Colon (tissue), 2 donors: Measurements from ENCODE around the gene DNAJB7.
"Not testable (repeated sequence)": the region's sequence is repeated elsewhere in the genome, so short reads cannot be mapped to it uniquely, and the experiment has no call there.

ENCODE experiments used
- FAIRE-seq: peaks from 2 replicates; lab custom pipeline; 2012; peaks lifted over from hg19 to GRCh38; lab: Jason Lieb, UNC
- donor health status: control.
- donor health status: control.

Gene DNAJB7

DNA sequence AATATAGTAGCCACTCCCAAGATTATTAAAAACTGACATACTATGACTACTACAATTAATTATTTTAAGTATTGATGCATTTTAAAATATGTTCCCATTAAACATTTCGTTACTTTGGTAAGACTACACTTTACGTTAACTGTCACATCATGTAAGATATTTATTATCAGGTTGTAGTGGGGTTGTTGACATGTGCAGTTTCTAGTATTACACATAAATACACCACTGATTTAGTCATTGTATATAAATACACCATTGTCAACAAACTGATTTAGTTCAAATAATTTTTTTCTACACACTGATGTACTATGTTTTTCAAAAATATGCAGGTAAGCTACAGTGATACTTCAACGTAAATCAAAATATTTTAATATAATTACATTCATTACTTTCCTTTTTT lies 17.0 kb downstream of the DNAJB7 start:
- no peak for FAIRE-seq

DNA sequence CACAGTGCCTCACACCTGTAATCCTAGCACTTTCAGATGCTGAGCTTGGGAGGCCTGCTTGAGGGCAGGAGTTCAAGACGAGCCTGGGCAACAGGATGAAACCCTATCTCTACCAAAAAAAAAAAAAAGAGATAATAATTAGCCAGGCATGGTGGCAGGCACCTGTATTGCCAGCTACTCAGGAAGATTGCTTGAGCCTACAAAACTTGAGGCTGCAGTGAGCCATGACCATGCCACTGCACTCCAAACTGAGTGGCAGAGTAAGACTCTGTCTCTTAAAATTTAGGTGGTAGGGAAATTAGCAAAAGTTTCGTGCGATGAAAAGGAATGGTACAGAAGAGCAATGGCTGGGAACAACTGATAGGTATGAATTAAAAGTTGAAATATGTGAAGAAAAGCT lies 23.4 kb downstream of the DNAJB7 start:
- FAIRE-seq: no peak

DNA sequence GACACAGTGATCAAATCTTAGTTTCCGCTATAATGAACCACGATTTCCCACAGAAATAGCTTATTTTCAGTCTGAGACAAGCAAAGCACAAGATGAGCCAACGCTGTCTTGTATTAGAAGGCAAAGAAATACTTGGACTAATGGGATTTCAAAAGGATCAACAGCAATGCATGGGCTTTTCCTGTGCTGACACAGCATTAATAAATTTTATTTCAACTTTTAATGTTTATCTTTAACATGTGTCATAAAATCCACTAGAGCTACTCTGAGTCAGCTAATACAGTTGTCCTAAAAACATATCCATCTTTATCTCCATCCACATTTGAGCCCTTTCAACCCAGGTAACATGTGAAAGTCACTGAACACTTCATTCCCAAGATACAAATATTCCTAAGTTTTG lies 27.3 kb downstream of the DNAJB7 start:
- no peak for FAIRE-seq

DNA sequence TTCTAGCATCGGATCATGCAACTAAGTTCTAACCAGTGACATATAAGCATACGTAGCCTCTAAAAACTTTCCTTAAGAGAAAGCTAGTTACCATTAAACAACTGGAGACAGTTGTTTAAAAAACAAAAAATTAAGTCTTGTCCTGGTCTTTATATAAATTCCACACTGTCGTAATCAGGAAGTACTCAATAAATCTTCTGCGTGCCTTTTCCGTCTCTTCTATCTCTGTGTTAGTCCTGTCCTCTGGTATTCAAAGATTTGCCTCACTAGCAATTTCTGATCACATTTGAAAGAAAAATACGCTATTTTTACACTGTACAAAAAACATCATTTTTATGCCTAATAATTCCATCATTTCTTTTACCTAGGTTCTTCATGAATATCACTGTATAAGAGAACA lies 32.8 kb downstream of the DNAJB7 start:
- FAIRE-seq: no peak

DNA sequence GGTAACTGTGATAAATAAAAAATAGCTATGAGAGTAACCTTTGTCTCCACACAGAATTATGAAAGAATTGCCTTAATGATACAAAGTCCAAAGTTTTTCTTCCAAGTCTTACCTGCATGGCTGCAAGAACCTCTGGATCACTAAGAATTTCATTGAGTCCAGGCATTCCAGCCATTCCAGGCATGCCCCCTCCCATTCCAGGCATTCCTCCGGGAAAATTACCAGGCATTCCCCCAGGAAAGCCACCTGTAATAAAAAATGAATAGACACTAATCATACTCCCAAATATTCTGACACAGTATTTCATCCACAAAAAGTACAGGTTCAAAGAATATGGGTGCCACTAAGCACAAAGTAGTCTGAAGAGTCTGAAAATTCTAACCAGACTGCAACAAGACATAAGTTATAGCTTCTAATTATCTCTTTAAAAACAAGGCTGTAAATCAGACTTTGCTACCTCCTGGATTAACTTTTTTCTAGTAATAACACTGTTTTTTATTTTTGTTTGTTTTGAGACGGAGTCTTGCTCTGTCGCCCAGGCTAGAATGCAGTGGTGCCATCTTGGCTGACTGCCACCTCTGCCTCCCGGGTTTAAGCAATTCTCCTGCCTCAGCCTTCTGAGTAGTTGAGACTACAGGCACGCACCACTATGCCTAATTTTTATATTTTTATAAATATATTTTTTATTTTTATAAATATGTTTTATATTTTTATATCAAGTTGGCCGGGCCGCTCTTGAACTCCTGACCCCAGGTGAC lies 34.8 kb downstream of the DNAJB7 start:
- no peak for FAIRE-seq

DNA sequence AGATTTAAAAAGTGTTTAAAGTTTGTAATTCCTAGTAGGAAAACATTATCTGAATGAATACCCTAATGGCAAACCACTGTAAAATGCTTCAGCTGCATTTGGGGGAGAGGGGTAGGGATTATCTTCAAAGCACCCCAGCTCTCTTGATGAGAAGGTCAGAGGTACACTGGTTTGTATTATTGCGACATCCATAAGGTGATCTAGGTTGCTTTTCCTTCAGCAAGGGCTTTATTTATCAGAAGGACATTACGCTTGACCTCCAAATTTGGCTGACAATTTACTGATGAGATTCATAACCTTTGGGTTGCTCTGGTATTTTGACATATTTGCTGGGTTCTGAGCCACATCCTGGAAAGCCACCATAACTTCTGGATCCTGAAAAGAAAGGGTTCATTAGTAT lies 35.6 kb downstream of the DNAJB7 start:
- not testable (repeated sequence) for FAIRE-seq

DNA sequence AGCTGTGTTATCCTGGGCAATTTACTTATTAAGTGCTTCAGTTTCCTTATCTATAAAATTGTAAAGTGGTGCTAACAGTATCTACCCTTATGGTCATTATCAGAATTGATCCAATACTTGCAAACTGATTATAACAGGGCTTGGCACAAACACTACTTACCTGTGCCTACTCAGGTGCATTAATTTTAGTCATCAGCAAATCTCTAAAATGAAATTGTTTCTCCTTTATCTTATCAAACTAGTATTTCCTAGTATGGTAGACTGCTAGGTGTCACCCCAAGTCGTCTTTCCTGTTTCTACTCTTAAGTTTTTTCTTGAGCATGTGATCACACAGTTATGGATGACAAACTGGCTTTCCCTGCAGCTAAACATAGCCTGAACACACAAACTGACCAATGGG lies 38.5 kb downstream of the DNAJB7 start:
- FAIRE-seq: no peak

DNA sequence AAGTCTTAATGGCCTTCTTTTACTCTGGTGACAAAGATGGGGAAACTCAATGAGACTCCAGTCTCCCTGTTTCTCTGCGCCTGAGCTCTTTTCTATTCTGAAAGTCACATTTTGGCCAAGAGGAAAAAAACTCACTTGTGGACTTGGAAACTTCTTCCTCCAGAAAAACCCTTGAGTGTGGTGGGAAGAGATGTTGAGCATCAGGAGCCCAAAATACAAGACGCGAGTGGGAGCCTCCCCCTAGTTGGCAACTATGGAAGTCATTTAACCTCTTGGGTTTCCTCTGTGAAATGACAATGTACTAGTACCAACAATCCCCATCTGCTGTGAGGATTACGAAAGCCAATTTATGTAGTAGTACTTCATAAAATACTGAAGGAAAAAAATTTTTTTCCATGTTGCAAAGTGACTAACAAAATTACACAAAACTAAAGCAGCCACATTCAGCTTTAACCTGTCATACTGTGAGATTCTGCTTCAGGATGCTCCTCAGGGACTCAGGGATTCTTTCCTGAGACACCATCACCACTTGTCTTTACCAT lies 42.2 kb downstream of the DNAJB7 start:
- no peak for FAIRE-seq

DNA sequence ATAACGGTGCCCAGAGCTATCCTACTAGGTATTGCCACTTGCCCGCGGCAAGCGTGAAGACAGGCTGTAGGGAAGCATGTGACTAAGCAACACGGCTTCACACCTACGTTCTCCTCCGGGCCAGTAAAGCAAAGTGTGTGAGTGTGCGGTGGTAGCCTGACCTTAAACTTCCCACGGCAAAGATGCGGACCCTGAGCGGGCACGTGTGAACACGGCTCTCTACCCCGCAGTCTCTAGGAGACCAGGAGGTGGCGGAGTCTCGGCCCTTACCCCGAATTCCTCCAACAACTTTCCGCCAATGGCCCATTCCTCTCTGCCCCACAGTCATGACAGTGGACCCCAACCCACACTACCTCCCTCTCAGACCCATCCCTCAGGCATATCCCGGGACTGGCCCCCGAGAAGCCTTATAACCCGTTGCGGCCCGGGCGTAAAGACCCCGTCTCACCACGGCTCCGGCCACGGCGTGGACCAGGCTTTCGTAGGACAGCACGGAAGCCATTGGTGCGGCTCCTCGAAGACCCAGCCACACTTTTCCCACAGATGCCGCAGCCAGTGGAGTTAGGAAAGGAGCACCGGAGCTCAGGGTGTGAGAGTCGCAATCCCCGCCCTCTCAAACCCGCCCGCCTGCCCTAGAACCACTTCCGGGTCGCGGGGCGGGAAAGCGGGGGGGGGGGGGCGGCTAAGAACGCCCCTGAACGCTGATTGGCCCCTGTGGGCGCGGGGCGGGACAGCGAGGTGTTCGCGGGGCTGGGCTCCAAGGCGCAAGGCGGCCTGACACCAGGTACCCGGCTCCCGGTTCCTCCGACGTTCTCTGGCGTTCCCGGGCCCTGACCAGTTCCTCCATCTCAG lies 42.9 kb downstream of the DNAJB7 start, which contains the start of gene SLC25A17:
SLC25A17 (minus strand) TSS at position 600 of the 852 bp plus-strand sequence; CDS start at position 502, 98 bp downstream.
- no peak for FAIRE-seq

DNA sequence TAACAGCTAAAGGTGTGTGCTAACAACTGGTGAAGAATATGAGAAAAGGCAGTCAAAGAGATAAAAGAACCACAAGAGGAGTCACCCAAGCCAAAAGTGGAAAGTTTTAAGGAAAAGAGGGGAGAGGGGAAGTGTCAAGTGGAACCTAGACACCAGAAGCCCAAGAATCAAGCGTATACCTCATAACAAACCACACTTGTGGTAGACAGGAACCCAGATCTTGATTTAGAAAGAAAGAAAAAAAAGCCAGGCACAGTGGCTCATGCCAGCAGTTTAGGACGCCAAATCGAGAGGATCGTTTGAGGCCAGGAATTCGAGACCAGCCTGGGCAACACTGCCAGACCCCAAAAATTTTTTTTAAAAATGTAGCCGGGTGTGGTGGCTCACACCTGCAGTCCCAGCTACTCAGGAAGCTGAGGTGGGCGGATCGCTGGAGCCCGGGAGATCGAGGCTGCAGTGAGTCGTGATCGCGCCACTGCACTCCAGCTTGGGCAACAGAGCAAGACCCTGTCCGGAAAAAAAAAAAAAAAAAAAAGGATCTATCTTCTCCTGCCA lies 43.6 kb downstream of the DNAJB7 start:
- no peak for FAIRE-seq

DNA sequence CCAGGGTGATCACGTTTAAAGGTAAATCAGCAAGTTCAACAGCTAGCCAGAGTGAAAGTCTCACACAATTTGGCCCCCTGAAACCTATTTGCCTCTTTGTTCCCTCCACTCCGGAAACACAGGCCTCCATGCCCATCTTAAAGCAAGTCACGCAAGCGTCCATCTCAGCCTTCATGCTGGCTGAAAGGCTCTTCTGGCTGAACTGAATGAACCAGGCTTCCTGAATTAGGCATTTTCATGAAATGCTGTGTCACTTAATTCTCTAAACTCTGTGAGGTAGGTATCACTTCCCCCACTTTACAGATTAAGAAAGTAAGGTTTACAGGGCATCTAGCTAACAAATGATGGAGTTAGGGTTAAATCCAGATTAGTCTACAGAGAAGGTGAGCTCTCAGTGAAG lies 44.2 kb downstream of the DNAJB7 start:
- no peak for FAIRE-seq

DNA sequence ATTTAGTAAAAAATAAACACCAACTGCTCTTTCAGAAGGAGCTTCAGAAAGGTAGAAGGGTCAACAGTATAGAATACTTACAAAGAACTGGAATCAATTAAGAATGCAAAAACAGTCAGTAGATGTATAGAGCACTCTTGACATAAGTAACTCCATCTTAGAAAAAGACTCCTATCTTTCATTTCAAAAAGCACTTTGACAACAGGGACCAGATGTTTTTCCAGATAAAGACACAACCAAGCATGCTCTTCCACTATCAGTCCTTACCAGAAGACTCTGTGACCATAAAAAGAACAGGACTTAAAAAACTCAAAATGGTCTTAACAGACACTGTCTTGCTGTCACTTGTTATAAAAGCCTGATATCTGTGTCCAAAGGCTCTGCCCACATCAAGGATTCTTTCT lies 48.0 kb downstream of the DNAJB7 start:
- no peak for FAIRE-seq
